ENCODE results near the gene PXN.

GRCh38 chr12:120229071-120229486 is 36.5 kb downstream of the PXN start:
- TF ChIP-seq CTCF (IDR thresholded peaks at IDR 0.05; ENCODE audit: poor library complexity, severe bottlenecking) (no peak), RAD21 (conservative IDR thresholded peaks at IDR 0.05) (no peak), EP300 (conservative IDR thresholded peaks at IDR 0.05; ENCODE audit: poor library complexity, severe bottlenecking) (no peak), EZH2 (IDR thresholded peaks at IDR 0.05; ENCODE audit: borderline replicate concordance, insufficient read depth, low read length, poor library complexity, severe bottlenecking) (no peak), TAF1 (IDR thresholded peaks at IDR 0.05; ENCODE audit: low read depth) (no peak), POLR2AphosphoS5 (IDR thresholded peaks at IDR 0.05) (no peak), SMC3 (conservative IDR thresholded peaks at IDR 0.05; ENCODE audit: poor library complexity) (no peak), MXI1 (conservative IDR thresholded peaks at IDR 0.05; ENCODE audit: poor library complexity, severe bottlenecking) (no peak)
- TF ChIP-seq, protein P1, sequence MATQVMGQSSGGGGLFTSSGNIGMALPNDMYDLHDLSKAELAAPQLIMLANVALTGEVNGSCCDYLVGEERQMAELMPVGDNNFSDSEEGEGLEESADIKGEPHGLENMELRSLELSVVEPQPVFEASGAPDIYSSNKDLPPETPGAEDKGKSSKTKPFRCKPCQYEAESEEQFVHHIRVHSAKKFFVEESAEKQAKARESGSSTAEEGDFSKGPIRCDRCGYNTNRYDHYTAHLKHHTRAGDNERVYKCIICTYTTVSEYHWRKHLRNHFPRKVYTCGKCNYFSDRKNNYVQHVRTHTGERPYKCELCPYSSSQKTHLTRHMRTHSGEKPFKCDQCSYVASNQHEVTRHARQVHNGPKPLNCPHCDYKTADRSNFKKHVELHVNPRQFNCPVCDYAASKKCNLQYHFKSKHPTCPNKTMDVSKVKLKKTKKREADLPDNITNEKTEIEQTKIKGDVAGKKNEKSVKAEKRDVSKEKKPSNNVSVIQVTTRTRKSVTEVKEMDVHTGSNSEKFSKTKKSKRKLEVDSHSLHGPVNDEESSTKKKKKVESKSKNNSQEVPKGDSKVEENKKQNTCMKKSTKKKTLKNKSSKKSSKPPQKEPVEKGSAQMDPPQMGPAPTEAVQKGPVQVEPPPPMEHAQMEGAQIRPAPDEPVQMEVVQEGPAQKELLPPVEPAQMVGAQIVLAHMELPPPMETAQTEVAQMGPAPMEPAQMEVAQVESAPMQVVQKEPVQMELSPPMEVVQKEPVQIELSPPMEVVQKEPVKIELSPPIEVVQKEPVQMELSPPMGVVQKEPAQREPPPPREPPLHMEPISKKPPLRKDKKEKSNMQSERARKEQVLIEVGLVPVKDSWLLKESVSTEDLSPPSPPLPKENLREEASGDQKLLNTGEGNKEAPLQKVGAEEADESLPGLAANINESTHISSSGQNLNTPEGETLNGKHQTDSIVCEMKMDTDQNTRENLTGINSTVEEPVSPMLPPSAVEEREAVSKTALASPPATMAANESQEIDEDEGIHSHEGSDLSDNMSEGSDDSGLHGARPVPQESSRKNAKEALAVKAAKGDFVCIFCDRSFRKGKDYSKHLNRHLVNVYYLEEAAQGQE (IDR thresholded peaks at IDR 0.05; ENCODE audit: borderline replicate concordance), result no peak
